NCI-H446 treated with DMSO at 0.1 percent for 48 hours (cell line): ENCODE data around the gene TBC1D16.

Experiments
- DNase-seq: peaks from one replicate; lab custom pipeline; 2025; lab: John Stamatoyannopoulos, UW

TBC1D16 gene

DNA sequence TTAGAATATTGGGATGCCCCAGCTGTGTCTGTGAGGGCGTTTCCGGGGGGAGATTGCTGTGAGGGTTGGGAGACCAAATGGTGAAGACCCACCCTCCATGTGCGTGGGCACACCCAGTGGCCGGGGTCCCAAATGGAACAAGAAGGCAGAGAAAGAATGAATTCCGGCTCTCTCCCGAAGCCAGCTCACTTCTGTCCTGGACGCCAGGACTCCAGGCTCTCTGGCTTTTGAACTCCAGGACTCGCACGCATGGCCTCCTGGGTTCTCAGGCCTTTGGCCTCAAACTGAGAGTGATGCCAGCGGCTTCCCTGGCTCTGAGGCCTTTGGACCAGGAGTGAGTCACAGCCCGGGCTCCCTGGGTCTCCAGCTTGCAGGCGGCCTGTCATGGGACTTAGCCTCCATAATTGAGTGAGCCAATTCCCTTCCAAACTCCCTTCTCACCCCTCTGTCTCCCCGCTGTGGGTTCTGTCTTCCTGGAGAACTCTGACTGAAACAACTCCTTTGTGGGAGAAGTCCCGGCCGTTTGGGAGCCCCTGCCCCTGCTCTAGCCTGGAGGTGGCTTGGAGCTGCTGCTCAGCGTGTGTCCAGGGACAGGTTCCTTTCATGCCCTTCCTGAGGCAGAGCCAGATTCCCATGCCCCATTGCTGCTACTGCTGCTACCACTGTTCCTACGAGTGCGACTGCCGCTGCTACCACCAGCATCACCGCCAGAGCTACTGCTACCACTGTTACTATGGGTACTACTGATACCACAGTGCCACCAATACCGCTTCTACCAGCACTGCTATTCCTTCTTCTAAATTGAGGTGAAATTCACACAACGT is 146.6 kb downstream of the TBC1D16 start:
- DNase-seq = no peak

DNA sequence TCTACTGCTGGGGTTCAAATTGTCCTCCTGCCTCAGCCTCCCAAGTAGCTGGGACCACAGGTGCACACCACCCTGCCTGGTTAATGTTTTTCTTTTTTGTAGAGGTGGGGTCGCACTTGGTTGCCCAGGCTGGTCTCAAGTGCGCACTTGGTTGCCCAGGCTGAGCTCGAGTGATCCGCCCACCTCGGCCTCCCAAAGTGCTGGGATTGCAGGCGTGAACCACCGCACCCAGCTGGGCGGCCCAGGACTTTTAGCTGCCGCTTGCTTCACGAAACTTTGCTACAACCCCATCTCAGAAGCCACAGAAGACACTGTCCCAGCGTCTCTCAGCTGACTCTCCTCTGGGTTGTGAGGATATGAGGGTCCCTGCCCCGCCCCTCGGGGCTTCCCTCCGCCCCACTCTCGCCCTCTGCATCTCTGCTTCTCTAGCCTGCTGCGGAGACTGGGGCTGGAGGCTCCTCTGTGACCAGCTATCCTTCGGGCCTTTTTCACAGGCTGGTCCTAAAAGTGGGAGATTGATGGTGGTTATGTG is 147.6 kb downstream of the TBC1D16 start:
- no peak for DNase-seq

DNA sequence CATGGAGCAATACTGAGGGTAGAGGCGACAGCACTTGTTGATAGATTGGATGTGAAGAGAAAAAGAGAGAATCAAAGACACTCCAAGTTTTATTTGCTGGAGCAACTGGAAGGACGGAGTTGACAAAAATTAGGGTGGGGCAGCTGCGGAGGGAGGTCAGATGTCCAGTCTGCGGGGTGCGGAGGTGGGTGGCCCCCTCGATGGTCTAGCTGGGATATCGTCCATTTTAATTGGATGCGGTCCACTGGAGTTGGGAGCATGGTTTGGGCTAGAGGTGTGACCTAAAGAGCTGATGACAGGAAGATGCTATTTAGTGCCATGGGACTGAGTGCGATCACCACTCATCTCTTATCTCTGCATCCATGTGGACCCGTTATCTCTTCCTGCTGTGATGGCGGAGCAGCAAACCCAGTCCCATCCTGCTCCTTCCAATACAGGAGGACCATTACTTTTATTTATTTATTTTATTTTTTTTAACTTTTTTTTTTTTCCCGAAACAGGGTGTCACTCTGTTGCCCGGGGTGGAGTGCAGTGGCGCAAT is 148.2 kb downstream of the TBC1D16 start:
- DNase-seq = no peak

DNA sequence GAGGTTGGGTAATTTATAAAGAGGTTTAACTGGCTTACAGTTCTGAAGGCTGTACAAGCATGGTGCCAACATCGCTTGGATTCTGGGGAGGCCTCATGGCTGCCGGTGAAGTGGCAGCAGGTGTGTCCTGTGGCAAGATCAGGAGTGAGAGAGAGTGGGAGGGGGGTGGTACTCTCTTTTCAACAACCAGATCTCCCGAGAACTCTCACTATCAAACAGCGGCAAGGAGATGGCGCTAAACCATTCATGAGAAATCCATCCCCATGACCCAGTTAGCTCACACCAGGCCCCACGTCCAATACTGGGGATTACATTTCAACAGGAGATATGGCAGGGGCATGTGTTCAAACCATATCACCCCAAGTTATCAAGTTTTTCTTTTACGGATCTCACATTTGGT is 152.5 kb downstream of the TBC1D16 start:
- no peak for DNase-seq
